ENCODE measurements around the gene IQSEC3. TPM values are rescaled to one million over a fixed set of nuclear protein-coding genes. Genes with fewer than 3 reads are reported as not detected.
"Not testable (repeated sequence)": the region's sequence is repeated elsewhere in the genome, so short reads cannot be mapped to it uniquely, and the experiment has no call there.

The IQSEC3 gene
- total RNA-seq, 1 donor from 2014 or later = 0.82 TPM

- DNase-seq = no peak
These were observed 147.6 kb downstream of the IQSEC3 start, which contains the start of gene SLC6A12 for GRCh38 chr12:214003-214741. SLC6A12 (minus strand) TSS chr12:214157; CDS start chr12:209986, 4,171 bp downstream.

- no peak for DNase-seq
These were observed 148.5 kb downstream of the IQSEC3 start for GRCh38 chr12:215116-215515.

GRCh38 chr12:217029-217428 lies 150.5 kb downstream of the IQSEC3 start:
- DNase-seq = not testable (repeated sequence)

DNA sequence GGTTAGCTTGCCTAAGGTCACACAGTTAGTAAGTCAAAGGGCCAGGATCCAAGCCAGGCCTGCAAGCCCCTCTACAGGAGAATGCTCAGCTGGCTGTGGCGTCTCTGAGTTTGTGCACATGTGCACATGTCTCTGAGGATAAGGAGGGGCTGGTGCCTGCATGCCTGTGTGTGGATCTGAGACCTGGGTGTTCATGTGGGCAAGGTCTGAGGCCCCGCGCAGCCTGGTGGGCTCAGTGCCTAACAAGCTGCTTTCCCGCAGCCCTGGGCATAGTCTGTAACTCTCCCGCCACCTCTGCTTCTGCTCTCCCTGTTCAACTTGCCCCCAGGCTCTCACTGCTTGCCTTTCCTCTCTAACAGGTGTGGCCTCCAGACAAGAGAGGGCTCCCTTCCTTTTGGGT lies 151.7 kb downstream of the IQSEC3 start:
- DNase-seq = no peak

DNA sequence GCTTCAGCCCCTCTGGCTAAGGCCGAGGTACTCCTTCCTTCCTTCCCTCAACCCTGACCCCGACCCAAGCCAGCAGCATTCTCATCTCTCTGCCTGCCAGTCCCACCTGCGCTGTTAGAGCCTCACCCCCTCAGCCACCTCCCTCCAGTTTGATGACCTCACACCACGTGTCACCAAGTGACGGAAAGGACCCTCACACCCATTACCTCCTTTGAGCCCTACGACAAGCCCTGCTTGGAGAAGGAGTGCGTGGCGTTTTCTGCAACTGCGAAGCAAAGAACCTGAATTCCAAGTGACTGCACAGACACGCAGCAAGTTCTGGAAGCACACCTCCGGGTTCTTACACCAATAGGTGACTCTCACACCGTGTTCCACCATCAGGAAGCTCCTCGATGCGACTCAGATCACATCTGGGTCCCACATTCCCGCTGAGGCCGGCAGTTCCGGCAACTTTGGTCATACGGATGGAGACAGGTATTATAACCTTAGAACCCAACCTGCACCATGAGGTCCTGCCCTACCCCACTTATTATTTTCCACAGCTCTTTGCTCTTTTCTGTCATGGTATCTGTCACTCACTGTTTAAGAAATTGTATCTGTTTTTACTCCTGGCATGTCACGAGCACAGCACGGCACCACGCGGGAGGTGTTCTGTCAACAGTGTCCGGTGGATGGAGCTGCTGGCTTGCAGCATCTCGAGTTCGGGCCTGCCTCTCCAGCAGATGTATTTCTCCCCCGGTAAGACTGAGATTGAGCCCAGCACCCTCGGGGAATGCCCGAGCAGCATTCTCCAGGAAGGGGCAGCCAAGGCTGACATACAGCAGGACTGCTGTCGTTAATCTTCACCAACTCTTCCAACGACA lies 152.4 kb downstream of the IQSEC3 start:
- no peak for DNase-seq

GRCh38 chr12:219891-220352 lies 153.4 kb downstream of the IQSEC3 start:
- DNase-seq = peak; percentile 63

DNA sequence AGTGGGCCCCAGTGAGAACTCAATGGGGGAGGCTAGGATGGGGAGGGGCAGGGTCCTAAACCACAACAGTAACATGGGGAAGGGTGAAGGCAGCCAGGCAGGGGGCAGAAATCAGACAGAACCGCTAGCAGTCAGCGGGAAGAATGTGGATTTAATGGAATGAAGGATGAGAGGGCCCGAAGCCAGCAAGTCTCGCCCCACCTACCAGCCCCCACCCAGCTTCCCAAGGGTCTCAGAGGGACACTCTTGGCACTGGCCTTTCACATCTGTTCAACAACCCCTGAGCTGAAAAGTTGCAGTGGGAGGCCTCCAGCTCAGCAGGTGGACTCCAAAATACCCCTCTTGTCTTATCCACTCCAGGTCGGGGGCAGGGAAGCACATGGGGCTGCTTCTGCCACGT lies 153.9 kb downstream of the IQSEC3 start:
- no peak for DNase-seq

DNA sequence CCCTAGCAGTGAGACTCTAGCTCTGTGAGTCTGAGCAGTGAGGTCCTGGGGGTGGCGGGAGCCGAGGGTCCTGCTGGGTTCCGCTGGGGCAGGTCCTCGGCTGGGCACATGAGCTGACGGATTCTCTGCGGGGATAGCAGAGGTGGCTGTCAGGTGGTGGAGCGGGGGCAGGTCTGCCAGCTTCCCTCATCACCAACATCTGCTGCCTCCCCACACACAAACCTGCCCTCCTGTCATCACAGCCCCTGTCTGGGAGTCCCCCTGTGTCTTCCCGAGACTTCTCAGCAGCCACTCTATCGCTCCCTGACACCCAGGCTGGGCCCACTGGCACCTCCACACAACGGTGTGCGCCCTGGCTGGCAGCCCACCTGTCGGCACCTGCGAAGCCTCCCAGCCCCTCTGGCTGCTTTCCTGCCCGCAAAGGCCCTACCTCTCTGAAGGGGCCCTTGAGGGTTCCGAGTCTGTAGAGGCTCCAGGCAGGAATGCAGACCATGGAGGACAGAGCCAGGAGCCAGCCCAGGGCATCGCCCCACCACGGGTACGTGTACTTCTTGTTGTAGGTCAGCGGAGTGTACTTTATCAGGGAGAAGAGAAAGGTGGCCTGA lies 154.5 kb downstream of the IQSEC3 start:
- DNase-seq = no peak

- DNase-seq = no peak
These were observed 155.2 kb downstream of the IQSEC3 start for GRCh38 chr12:221736-222135.

DNA sequence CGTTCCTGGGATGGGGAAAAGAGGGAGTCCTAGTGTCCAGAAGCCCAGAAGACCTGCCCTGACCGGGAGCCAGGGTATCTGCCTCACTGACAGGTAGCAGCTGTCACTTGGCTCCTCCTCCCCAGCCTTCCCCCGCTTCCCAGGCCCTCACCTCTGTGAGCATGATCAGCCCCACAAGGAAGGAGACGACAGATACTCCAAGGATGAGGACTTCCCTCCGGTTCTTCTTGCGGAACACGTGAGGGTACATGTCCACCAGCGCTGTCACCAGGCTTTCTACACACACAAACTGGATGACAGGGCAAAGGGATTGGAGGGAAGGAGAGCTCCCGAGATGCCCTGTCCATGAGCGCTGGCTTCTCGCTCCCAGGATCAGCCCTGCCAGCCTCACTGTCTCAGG lies 157.3 kb downstream of the IQSEC3 start:
- no peak for DNase-seq

GRCh38 chr12:224330-224729 lies 157.8 kb downstream of the IQSEC3 start:
- DNase-seq = no peak

DNA sequence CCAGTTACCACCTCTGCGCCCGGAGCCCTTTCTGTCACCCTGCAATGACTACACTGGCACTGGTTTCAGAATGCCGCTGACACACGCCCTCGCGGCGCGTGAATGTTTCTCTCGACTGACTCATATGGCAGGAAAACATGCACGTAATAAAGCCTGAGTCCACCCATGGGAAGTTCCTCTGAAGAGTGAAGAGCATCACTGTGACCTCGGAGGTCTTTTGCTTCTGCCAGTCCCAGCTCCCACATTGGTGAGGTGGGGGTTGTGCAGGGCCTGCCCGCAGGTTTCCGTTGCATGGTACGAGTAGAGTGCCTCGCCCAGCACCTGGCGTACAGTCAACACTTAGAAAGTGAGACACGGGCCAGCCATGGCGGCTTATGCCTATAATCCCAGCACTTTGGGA lies 158.4 kb downstream of the IQSEC3 start:
- no peak for DNase-seq

GRCh38 chr12:226401-226800 lies 159.8 kb downstream of the IQSEC3 start:
- DNase-seq = no peak

DNA sequence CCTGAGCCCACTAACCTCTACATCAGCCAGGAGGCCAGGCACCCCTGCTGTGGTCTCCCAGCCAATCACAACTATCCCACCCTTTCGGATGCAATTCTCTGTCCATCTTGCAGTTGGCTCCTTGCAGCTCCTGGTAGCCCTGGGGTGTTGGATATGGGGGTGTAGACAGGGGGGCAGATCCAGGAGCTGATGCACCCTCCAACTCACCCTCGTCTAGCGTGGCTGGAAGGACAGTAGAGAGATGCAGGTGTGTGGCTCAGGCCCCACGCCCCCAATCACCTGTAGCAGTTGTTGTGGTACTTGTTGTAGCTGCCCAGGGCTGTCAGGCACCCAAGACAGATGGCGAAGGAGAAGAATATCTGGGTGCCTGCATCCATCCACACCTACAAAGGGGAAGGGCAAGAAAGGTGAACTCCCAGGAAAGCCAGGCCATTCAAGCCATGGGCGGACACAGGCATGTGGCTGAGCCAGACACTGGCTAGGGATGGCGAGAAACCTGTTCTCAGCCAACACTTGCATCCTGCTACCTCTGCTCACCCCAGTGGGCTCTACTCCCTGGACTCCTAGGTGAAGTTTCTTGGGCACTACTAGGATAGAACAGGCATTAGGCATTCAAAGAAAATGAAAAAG lies 160.8 kb downstream of the IQSEC3 start:
- DNase-seq = no peak

Other genes starting within 250 kb of the IQSEC3 start
- 0.51 TPM for gene SLC6A12, start 147.4 kb downstream of the IQSEC3 start, total RNA-seq
- gene SLC6A13, start 196.1 kb downstream of the IQSEC3 start, total RNA-seq = 1.1 TPM